ENCODE data around the gene RASGRF1. TPM values are rescaled to one million over a fixed set of nuclear protein-coding genes. Genes with fewer than 3 reads are reported as not detected.

The RASGRF1 gene
- total RNA-seq, 2 donors from 2014 or later: not detected

DNA sequence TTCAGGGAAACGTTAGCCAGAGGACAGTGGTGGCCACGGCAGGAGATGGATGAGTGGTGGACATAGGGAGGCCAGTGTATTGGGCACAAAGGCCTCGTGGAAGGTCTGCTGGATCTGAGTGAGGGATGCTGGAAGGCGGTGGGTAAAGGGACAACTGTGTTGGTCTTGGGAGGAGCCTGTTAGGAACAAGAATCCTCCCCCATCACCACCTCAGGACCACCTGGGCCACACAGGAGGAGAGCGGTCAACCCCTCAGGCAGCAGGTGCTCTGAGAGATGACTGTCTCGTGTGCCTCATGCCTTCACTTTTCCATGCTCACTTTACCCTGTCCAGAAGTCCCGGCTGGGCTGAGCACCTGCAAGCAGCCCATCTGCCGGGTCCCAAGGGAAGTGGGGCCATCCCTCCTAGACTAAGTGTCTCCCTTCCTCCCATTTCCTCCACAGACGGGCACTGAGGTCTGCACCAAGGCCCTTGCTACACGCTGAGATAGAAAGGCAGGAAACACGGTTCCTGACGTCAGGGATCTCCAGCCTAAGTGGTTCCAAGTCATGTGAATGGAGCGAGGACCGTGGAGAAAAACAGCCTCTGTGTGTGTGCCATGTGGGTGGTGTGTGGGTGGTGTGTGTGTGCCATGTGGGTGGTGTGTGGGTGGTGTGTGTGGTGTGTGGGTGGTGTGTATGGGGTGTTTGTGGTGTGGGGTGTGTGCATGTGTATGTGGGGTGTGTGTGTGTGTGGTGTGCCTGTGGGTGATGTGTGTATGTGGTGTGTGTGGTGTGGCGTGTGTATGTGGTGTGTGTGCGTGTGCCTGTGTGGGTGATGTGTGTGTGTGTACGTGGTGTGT, 97.9 kb downstream of the RASGRF1 start:
- Mint-ChIP-seq H3K36me3 (no peaks in the 10 kb centered on the region), H3K27ac (no peak overlapping the region), H3K9me3 (no peaks in the 10 kb centered on the region)
- DNase-seq (ENCODE audit: low spot score in 2 of 2) (no peak), ATAC-seq (no peak)

DNA sequence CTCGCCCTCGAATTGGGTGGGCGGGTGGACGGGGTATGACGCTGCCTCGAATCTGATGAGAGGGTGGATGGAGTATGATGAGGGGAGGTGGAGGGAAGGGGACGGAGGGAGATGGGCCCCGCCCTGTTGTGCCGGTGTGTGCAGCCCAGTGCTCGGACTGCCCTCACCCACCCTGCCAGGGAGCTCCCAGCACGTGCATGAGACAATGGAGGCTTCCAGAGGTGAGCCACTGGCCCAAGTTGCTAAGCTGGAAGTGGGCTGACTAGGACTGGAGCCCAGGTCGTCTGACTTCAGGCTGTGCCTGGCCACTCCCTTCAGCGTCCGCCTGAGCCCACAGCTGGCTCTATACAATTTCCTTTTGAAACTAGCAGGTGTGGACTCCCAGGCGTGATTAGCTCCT, 98.7 kb downstream of the RASGRF1 start:
- Mint-ChIP-seq H3K36me3 (no peaks in the 10 kb centered on the region), H3K27ac (peak overlapping the region in 1 of 2 donors; percentile 17)

DNA sequence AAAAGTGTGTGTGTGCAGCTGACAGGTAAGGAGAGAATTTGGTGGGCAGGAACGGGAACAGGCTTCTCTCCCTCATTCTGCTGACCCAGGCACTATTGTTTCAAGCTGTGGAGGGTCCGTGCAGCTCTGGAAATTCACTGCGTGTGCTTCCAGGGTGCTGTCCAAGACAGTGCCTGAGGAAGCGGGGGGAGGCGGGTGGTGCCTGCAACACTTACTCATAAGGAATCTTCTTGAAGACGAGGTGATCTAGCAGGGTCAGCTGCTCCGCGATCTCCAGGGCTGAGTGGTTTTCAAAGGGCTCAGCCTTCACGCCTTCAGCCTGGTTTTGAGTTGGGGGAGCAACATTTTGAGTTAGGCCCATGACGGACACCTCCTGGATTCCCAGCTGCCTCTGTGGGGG, 99.1 kb downstream of the RASGRF1 start:
- DNase-seq (ENCODE audit: low spot score in 2 of 2): no peak
- H3K9me3 Mint-ChIP-seq: no peaks in the 10 kb centered on the region

More for the DNA sequence above, 98.7 kb downstream of the RASGRF1 start:
- DNase-seq (ENCODE audit: low spot score in 2 of 2): no peak
- no peak for ATAC-seq
- H3K9me3 Mint-ChIP-seq: no peaks in the 10 kb centered on the region

DNA sequence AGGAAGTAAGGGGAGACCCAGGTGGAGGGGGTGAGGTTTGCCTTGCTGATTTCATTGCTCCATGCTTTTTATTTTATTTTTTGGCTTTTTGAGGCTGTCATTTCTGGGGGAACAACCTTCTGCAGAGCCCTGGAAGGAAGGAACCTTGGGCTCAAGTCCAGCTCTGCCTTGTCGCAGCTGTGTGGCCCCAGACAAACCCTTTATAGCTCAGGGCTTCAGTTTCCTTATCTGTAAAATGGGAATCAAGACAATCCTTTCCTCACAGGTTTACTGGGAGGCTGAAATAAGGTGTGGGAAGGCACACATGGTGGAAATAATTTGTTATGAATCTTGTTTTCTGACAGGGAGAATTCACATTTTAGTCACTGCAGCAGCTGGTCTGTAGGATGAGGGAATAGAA, 100.3 kb downstream of the RASGRF1 start:
- no peak overlapping the region for H3K27ac Mint-ChIP-seq
- DNase-seq (ENCODE audit: low spot score in 2 of 2): no peak

More for the DNA sequence above, 99.1 kb downstream of the RASGRF1 start:
- no peak for ATAC-seq
- Mint-ChIP-seq H3K36me3 (no peaks in the 10 kb centered on the region), H3K27ac (no peak overlapping the region)

DNA sequence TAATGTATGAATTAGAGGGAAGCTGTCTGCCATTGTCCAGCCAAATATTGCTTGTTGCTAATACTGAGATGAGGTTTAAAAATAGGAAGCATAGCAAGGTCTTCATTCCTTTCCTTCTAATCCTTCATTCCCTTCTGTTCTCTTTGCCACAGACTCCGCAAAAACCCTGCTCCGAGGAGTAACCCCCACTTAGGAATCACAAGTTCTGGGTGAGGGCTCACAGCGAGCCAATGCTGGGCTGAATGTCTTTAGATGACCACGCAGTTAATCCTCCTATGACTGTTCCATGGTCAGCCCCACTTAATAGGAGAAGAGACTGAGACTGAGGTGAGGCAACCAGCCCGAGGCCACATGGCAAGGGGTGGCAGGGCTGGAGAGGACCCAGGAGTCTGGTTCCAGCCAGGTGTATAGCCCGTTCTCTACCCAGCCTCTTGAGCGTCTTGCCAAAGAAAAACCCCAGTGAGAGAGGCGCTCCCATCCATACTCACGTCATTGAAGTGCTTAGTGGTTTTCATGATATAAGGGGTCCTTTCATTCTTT, 100.8 kb downstream of the RASGRF1 start:
- Mint-ChIP-seq H3K27ac (no peak overlapping the region), H3K36me3 (no peaks in the 10 kb centered on the region), H3K9me3 (no peaks in the 10 kb centered on the region)
- DNase-seq (ENCODE audit: low spot score in 2 of 2): no peak
- ATAC-seq: no peak

More for the DNA sequence above, 100.3 kb downstream of the RASGRF1 start:
- Mint-ChIP-seq H3K9me3 (no peaks in the 10 kb centered on the region), H3K36me3 (no peaks in the 10 kb centered on the region)
- no peak for ATAC-seq

DNA sequence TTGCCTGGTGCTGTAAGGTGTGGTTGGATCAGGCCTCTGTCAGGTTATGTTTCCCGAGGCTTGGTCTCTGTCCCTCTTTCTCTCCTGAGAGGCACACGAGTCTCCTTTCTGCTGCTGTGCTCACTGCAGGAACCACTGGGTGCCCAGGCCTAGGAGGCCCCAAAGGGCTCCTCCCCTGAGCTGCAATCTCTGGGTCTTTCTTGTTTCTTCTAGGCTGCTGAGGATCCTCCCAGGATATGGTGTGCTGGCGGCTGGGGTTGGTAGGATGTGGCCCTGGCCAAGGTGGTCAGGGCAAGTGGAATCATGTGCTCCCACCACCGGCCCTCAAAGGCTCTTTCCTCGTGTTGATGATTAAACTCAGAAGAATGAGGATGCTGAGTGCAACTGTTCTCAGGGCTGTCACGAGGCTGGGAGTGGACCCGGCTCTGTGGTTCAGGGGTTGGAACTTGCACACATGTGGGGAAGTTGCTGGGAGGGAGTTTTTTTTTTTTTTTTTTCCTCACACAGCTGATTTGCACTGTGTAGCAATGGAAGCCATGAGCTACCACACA, 102.1 kb downstream of the RASGRF1 start:
- DNase-seq (ENCODE audit: low spot score in 2 of 2) (no peak), ATAC-seq (peak; percentile 24 to 73)
- no peaks in the 10 kb centered on the region for H3K9me3 Mint-ChIP-seq
- no peaks in the 10 kb centered on the region for H3K36me3 Mint-ChIP-seq
- H3K27ac Mint-ChIP-seq: no peak overlapping the region

DNA sequence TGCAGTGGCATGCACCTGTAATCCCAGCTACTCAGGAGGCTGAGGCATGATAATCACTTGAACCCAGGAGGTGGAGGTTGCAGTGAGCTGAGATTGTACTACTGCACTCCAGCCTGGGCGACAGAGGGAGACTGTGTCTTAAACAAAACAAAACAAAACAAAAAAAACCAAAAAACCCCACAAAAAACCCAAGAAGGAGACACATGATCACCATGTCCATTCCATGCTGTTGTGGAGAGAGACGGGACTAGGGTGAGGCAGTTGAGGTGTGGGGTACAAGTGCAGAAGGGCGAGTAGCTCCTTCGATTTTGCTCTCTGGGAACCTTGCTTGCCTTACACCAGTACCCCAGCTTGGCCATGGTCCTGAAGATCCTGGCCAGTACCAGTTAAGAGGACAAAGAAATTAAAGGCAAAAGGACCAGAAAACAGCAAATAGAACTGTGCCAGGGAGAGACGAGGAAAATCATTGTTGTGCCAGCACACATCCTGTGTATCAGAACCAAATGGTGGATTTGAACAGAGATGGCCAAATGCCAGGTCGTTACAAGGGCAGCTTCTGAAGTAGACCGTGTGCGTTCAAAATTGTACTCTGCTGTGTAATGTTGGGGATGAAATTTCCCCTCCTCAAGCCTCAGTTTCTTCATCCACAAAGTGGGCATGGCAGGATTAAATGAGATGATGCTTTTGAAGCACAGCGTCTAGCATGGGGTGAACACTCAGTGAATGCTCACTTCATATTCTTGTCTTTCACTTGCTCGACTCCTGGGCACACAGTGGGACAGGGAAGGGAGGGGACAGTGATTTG, 102.8 kb downstream of the RASGRF1 start:
- H3K36me3 Mint-ChIP-seq: no peaks in the 10 kb centered on the region
- no peak overlapping the region for H3K27ac Mint-ChIP-seq
- DNase-seq (ENCODE audit: low spot score in 2 of 2) (no peak), ATAC-seq (no peak)
- H3K9me3 Mint-ChIP-seq: no peaks in the 10 kb centered on the region

DNA sequence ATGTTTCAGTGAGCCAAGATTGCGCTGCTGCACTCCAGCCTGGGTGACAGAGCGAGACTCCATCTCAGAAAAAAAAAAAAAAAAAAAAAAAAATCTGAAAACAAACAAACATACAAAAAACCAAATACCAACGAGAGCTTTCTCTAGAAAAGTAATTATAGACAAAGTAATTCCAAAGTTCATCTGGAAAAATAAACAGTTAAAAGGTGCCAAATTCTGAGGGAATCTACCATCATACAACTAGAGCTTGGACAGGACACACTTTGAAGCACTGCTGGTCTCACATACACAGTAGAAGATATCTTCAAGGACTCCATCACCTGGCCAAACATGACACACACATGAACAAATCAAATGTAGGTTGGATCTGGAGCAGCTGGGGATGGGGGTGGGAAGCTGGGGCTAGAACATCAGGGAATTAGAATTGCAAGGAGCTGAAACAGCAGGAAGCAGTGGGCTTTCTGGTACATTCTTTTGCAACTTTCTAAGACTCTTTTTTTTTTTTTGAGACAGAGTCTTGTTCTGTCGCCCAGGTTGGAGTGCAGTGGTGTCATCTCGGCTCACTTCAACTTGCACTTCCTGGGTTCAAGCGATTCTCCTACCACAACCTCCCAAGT, 104.6 kb downstream of the RASGRF1 start:
- H3K9me3 Mint-ChIP-seq: no peaks in the 10 kb centered on the region
- H3K36me3 Mint-ChIP-seq: no peaks in the 10 kb centered on the region
- no peak for DNase-seq (ENCODE audit: low spot score in 2 of 2)
- ATAC-seq: no peak
- no peak overlapping the region for H3K27ac Mint-ChIP-seq

DNA sequence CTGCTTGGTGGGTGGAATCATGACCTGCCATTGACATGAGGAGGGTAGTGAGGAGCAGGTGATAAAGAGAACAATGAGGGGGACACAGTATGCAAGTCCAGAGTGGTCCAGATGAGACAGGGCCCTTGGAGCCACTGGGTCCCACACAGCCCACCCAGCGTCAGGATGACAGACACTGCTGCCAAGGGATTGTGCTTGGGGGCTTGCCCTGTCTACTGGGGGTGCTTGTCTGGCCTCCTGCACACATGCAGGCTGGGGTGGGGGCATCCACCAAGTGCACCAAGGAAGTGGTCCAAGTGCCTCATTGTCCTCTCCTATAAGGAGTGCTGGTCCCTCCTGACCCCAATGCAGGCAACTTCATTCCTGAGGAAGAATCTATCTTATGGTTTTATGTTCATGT, 106.5 kb downstream of the RASGRF1 start:
- DNase-seq (ENCODE audit: low spot score in 2 of 2): no peak
- H3K36me3 Mint-ChIP-seq: no peaks in the 10 kb centered on the region
- H3K9me3 Mint-ChIP-seq: no peaks in the 10 kb centered on the region
- no peak for ATAC-seq
- no peak overlapping the region for H3K27ac Mint-ChIP-seq

DNA sequence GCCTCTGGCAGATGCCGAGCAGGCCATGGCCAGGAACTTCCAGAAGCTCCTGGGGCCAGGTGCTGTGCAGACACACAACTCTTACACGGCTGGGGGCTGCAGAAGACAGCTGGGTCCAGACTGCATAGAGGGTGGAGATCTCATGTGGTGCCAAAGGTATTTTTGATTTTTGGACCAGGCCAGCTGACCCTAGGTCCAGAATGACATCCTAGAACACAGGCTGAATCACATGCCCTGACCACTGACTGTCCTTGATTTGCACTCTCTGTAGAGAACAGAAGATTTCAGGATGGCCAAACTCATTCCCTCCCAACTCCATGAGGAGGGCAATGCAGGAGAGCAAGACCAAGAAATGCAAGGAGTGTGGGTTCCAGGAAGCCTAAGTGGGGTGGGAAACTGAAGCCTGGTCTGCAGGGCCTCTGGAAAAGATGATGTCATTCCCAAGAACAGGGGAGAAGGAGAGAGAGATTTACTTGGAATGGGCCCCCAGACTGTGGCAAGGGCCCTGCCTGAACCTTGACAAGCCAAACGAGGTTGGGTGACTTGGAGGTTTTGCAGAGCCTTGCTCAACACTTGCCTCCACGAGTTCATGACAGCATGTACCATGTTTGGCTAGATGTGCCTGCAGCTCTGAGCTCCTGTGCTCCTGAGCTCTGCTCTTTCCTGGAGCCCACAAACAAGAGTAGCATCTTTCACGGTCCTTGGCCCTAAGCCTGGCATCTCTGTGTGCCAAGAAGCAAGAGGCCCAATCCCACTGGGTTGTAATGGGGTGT, 107.2 kb downstream of the RASGRF1 start:
- ATAC-seq (no peak), DNase-seq (ENCODE audit: low spot score in 2 of 2) (no peak)
- no peaks in the 10 kb centered on the region for H3K9me3 Mint-ChIP-seq
- no peak overlapping the region for H3K27ac Mint-ChIP-seq
- H3K36me3 Mint-ChIP-seq: no peaks in the 10 kb centered on the region

DNA sequence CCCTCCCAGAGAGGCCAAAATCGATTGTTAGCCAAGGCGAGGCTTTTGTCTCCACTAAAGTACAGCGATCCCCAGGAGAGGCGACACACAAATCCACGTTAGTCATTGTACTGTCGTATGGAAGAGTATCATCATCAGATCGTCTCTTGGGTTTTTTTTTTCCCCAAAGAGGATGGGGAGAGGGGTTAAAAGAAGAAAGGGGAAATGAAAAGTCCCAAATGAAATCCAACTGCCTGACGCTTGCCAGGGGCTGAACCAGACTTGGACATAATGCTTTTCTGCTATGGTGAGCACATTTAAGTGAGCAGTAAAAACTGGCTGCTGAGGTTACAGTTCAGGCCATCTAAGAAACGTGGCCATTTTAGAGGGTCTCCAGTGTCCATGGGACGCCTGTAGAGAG, 107.8 kb downstream of the RASGRF1 start:
- Mint-ChIP-seq H3K27ac (no peak overlapping the region), H3K9me3 (no peaks in the 10 kb centered on the region), H3K36me3 (no peaks in the 10 kb centered on the region)
- ATAC-seq (no peak), DNase-seq (ENCODE audit: low spot score in 2 of 2) (no peak)

DNA sequence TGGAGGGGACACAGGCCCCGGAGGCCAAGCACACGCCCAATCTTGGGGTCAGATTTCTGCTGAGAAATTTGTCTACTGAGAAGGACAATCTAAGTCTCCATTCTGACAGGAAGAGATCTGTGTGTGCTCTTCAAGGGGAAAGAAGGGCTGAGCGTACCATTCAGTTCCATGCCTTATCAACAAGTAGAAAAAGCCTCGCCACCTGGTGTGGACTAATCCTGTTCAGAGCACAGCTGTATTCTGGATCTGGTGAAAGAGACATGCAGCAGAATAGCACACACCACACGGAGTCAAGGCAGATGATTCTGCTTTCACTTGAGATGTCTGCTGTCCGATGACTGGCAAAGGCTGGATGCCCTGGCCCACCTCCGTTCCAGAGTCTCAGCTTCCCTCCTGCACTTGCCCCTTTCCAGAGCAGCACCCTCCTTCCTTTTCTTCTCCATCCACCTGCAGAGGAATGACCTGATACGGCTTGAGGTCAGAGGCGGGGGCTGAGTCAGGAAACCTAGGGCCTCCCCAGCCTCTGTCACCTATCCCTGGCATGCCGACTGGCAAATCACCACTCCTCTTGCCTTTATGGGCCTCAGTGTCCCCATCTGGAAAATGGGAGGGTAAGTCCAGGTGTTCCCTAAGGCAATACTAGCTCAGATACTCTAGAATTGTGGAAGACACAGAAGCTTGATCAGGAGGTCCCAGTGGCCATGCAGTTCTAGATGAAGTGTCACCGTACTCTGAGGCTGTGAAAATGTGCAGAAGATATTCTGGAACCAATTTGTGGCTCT, 108.9 kb downstream of the RASGRF1 start:
- ATAC-seq: no peak
- no peaks in the 10 kb centered on the region for H3K36me3 Mint-ChIP-seq
- H3K27ac Mint-ChIP-seq: no peak overlapping the region
- no peaks in the 10 kb centered on the region for H3K9me3 Mint-ChIP-seq
- no peak for DNase-seq (ENCODE audit: low spot score in 2 of 2)

DNA sequence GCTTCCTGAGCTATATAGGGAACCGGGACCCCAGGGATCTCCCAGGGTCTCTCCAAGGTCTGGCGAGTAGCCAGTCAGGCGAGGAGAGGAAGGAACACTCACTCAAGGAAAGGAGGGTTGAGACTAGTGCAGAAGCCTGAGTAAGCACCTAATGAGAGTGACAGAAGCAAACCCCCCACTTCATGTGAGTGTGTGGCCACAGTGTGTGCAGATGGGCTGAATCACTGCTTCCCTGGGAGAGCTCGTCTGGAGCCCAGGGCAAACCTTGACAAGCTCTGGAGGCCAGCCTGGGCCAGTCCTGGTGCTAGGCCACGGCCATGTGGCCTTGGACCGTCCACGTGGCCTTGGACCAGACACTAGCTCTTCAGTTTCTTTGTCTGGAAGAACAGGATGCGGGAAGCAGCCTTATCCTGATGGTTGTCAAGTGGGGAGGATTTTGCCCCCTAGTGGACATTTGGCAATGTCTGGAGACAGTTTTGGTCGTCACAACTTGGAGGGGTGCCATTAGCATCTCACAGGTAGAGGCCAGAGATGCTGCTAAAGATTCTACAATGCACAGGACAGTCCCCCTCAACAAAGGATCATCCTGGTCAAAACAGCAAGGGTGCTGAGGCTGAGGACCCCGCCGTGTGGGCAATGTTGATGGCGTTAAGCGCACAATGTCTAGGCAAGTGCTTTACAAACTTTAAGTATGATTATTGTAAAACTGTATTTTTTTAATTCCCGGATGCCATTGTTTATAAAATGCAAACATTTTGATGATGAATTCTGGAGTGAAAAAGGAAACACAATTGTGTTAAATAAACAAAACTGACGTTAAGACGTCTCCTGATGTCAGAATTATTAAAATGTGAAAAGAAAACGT, 110.9 kb downstream of the RASGRF1 start:
- Mint-ChIP-seq H3K36me3 (no peaks in the 10 kb centered on the region), H3K9me3 (no peaks in the 10 kb centered on the region), H3K27ac (no peak overlapping the region)
- ATAC-seq (peak; percentile 52 to 60), DNase-seq (ENCODE audit: low spot score in 2 of 2) (peak in 1 of 2 donors; percentile 34)

DNA sequence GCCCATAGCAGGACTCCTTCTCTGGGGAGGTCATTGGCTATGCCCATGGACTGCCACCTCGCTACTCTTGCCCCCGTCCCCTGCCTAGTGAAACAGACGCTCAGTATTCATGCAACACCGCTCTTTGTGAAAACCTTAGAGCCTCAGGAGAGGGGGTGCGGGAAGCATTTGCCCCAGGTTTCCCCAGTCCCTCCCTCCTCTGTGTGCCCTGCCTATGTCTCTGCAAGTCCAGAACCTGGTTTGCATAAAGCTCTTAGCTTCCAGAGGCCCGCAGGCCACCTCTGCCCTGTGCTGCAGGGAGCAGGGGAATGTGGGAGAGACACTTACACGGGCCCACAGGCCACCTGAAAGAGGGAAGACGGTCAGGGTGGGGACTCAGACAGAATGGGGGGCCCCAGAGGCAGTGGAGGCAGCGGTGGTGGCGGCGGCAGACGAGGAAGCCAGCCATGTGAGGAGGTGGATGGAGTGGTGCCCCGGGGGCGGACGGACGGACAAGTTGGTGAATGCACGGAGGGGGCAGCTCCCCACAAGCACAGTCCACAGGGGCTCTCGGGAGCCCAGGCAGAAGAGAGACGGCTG, 111.9 kb downstream of the RASGRF1 start:
- ATAC-seq (no peak), DNase-seq (ENCODE audit: low spot score in 2 of 2) (no peak)
- Mint-ChIP-seq H3K9me3 (no peaks in the 10 kb centered on the region), H3K27ac (peak overlapping the region in 1 of 2 donors; percentile 9), H3K36me3 (no peaks in the 10 kb centered on the region)
